Testis (tissue), 2 donors: ENCODE results near the gene CPT1C.

Experiments
- CTCF ChIP-seq, 3 experiments: fragments of 450-650 bp in 2 of 3; fragments of 200-600 bp in 1 of 3; sonication (generic) in 1 of 3; IDR thresholded peaks; one replicate each; pipeline ENCODE4 v1.5.1; 2016 to 2019; ENCODE audit warnings: antibody characterized with exemption in 3 of 3, mild to moderate bottlenecking in 2 of 3, moderate library complexity in 1 of 3
- POLR2A ChIP-seq: fragments of 450-650 bp; IDR thresholded peaks from one replicate; pipeline ENCODE4 v1.6.1; 2017; ENCODE audit warnings: antibody characterized with exemption, mild to moderate bottlenecking, moderate library complexity

GRCh38 chr19:49645995-49646394, 44.9 kb upstream of the CPT1C start:
- TF ChIP-seq CTCF (IDR thresholded peaks at IDR 0.05) (no peak), POLR2A (no peak)
